Endometrial microvascular endothelial cells (primary cell): Measurements from ENCODE around the gene SNTG2. TPM values are rescaled to one million over a fixed set of nuclear protein-coding genes. Genes with fewer than 3 reads are reported as not detected.

Experiments
- in situ Hi-C: cut with HindIII; loops from 2 replicates; pipeline ENCODE4 v1.10.0; 2017; ENCODE audit warnings: low sequenced_read_pairs, low pct_unique_long_range_greater_than_20kb; ENCODE audit errors: inconsistent ontology term
- total RNA-seq: library from RNA; depleted of rRNA; stranded (reverse); fragments of >200 nt; gene quantifications from one replicate; pipeline ENCODE4 v1.2.3, GENCODE V29; 2015; ENCODE audit errors: inconsistent ontology term

SNTG2 gene
- total RNA-seq, 1 donor from 2014 or later, result not detected

- in situ Hi-C loops, result no loop called here
Observed at GRCh38 chr2:1028831-1029230, 78.2 kb downstream of the SNTG2 start.

- in situ Hi-C loops, result no loop called here
Observed at GRCh38 chr2:1032030-1032429, 81.4 kb downstream of the SNTG2 start.

GRCh38 chr2:1033069-1033468 is 82.4 kb downstream of the SNTG2 start:
- in situ Hi-C loops, result no loop called here

- in situ Hi-C loops, result no loop called here
Observed at GRCh38 chr2:1037066-1037465, 86.4 kb downstream of the SNTG2 start.

GRCh38 chr2:1039549-1039948 is 88.9 kb downstream of the SNTG2 start:
- in situ Hi-C loops, result no loop called here

GRCh38 chr2:1041012-1041805 is 90.6 kb downstream of the SNTG2 start:
- in situ Hi-C loops, result no loop called here

- in situ Hi-C loops, result no loop called here
Observed at GRCh38 chr2:1045109-1045508, 94.5 kb downstream of the SNTG2 start.

- in situ Hi-C loops, result no loop called here
Observed at GRCh38 chr2:1046067-1046466, 95.4 kb downstream of the SNTG2 start.

GRCh38 chr2:1047485-1047884 is 96.8 kb downstream of the SNTG2 start:
- in situ Hi-C loops, result no loop called here

GRCh38 chr2:1049691-1050090 is 99.0 kb downstream of the SNTG2 start:
- in situ Hi-C loops, result no loop called here

- in situ Hi-C loops, result no loop called here
Observed at GRCh38 chr2:1051075-1051474, 100.4 kb downstream of the SNTG2 start.

- in situ Hi-C loops, result no loop called here
Observed at GRCh38 chr2:1052771-1053191, 102.1 kb downstream of the SNTG2 start.

- in situ Hi-C loops, result no loop called here
Observed at GRCh38 chr2:1053786-1054185, 103.1 kb downstream of the SNTG2 start.

- in situ Hi-C loops, result no loop called here
Observed at GRCh38 chr2:1054399-1054798, 103.8 kb downstream of the SNTG2 start.

GRCh38 chr2:1055014-1055595 is 104.5 kb downstream of the SNTG2 start:
- in situ Hi-C loops, result no loop called here

- in situ Hi-C loops, result no loop called here
Observed at GRCh38 chr2:1060372-1060771, 109.7 kb downstream of the SNTG2 start.

GRCh38 chr2:1060987-1061386 is 110.3 kb downstream of the SNTG2 start:
- in situ Hi-C loops, result no loop called here

GRCh38 chr2:1068241-1068640 is 117.6 kb downstream of the SNTG2 start:
- in situ Hi-C loops, result no loop called here

GRCh38 chr2:1068822-1069221 is 118.2 kb downstream of the SNTG2 start:
- in situ Hi-C loops, result no loop called here

GRCh38 chr2:1069847-1070246 is 119.2 kb downstream of the SNTG2 start:
- in situ Hi-C loops, result no loop called here

GRCh38 chr2:1070601-1071000 is 120.0 kb downstream of the SNTG2 start:
- in situ Hi-C loops, result no loop called here
